A172 (cell line): ENCODE measurements around the gene PEPD. TPM values are rescaled to one million over a fixed set of nuclear protein-coding genes. Genes with fewer than 3 reads are reported as not detected.

ENCODE experiments used
- DNase-seq: peaks from one replicate; pipeline ENCODE4 v3.0.0-alpha.2; 2015; ENCODE audit warnings: low spot score
- total RNA-seq: library from RNA; depleted of rRNA; stranded (reverse); fragments of >200 nt; shearing (Covaris generic); gene quantifications from 2 replicates; pipeline ENCODE4 v1.2.3, GENCODE V29; 2014

PEPD gene
- total RNA-seq, 1 experiment from 2014 or later = 72.3 TPM

GRCh38 chr19:33407716-33408115, 113.9 kb downstream of the PEPD start:
- DNase-seq = no peak

GRCh38 chr19:33407140-33407551, 114.4 kb downstream of the PEPD start:
- no peak for DNase-seq

GRCh38 chr19:33406521-33407139, 115.0 kb downstream of the PEPD start:
- peak; percentile 57 for DNase-seq

- no peak for DNase-seq
These were observed 115.8 kb downstream of the PEPD start for GRCh38 chr19:33405553-33406461.

GRCh38 chr19:33405254-33405552, 116.4 kb downstream of the PEPD start:
- no peak for DNase-seq

- DNase-seq = no peak
These were observed 116.9 kb downstream of the PEPD start for GRCh38 chr19:33404506-33405253.

GRCh38 chr19:33403973-33404304, 117.7 kb downstream of the PEPD start:
- DNase-seq = no peak

GRCh38 chr19:33403221-33403972, 118.2 kb downstream of the PEPD start:
- DNase-seq = no peak

GRCh38 chr19:33402421-33403220, 119.0 kb downstream of the PEPD start:
- no peak for DNase-seq

GRCh38 chr19:33401683-33402420, 119.7 kb downstream of the PEPD start:
- no peak for DNase-seq

- DNase-seq = no peak
These were observed 120.5 kb downstream of the PEPD start for GRCh38 chr19:33400856-33401682.

GRCh38 chr19:33399745-33400681, 121.6 kb downstream of the PEPD start:
- DNase-seq = no peak

GRCh38 chr19:33399081-33399744, 122.4 kb downstream of the PEPD start:
- no peak for DNase-seq

GRCh38 chr19:33398361-33399060, 123.1 kb downstream of the PEPD start:
- DNase-seq = no peak

GRCh38 chr19:33397536-33398360, 123.8 kb downstream of the PEPD start:
- DNase-seq = no peak
